HepG2 (cell line): ENCODE results near the gene FAM222B. TPM values are rescaled to one million over a fixed set of nuclear protein-coding genes. Genes with fewer than 3 reads are reported as not detected.

Experiments used
- HNRNPLL ChIP-seq: fragments of 200-400 bp; formaldehyde crosslinking; IDR thresholded peaks from 2 replicates; pipeline ENCODE4 v1.6.1; 2017; ENCODE audit warnings: mild to moderate bottlenecking, low read depth, low read length; ENCODE audit not compliant: poor library complexity, severe bottlenecking
- IKZF5 ChIP-seq: IDR thresholded peaks from 2 replicates; pipeline ENCODE4 v1.6.1; 2018; ENCODE audit warnings: missing genetic modification reagents, mild to moderate bottlenecking, missing compliant biosample characterization
- MAFK ChIP-seq, 2 experiments: IDR thresholded peaks in 1 of 2; conservative IDR thresholded peaks in 1 of 2; 2 replicates each; pipeline ENCODE4 v1.6.1; 2011; ENCODE audit warnings: improper control_type of control experiment in 2 of 2, low read length in 2 of 2
- NR2C2 ChIP-seq: sonication (generic); formaldehyde crosslinking; IDR thresholded peaks from 2 replicates; pipeline ENCODE4 v1.4.0; 2020; ENCODE audit warnings: missing genetic modification reagents, mild to moderate bottlenecking, moderate library complexity, borderline replicate concordance
- RFXAP ChIP-seq: sonication (generic); formaldehyde crosslinking; IDR thresholded peaks from 2 replicates; pipeline ENCODE4 v1.4.0; 2020; ENCODE audit warnings: missing genetic modification reagents, borderline replicate concordance
- THAP9 ChIP-seq: sonication (generic); formaldehyde crosslinking; IDR thresholded peaks from 2 replicates; pipeline ENCODE4; 2020; ENCODE audit warnings: missing genetic modification reagents, mild to moderate bottlenecking, borderline replicate concordance
- ZBED4 ChIP-seq: sonication (generic); formaldehyde crosslinking; IDR thresholded peaks from 2 replicates; pipeline ENCODE4 v1.4.0; 2020; ENCODE audit warnings: missing genetic modification reagents, borderline replicate concordance
- ZBTB38 ChIP-seq: sonication (generic); formaldehyde crosslinking; IDR thresholded peaks from 2 replicates; pipeline ENCODE4 v1.5.1; 2020; ENCODE audit warnings: mild to moderate bottlenecking, missing genetic modification reagents
- ZHX2 ChIP-seq, 2 experiments: sonication (generic) in 1 of 2; formaldehyde crosslinking in 1 of 2; IDR thresholded peaks; 2 replicates each; pipeline versions ENCODE4 v1.6.1 to v1.9.0; 2014 to 2022; ENCODE audit warnings: antibody characterized with exemption in 1 of 2, borderline replicate concordance in 1 of 2, inconsistent platforms in 1 of 2, low read depth in 1 of 2, missing genetic modification reagents in 1 of 2
- ZNF12 ChIP-seq: sonication (generic); formaldehyde crosslinking; IDR thresholded peaks from 2 replicates; pipeline ENCODE4 v1.5.0; 2020; ENCODE audit warnings: missing genetic modification reagents
- ZNF282 ChIP-seq: fragments of 450-650 bp; IDR thresholded peaks from 2 replicates; pipeline ENCODE4 v1.6.1; 2018; ENCODE audit not compliant: partially characterized antibody
- ZNF768 ChIP-seq: sonication (generic); formaldehyde crosslinking; IDR thresholded peaks from 2 replicates; pipeline ENCODE4 v1.4.0; 2020; ENCODE audit warnings: missing genetic modification reagents
- ZSCAN31 ChIP-seq: sonication (generic); formaldehyde crosslinking; IDR thresholded peaks from 2 replicates; pipeline ENCODE4 v1.5.0; 2020; ENCODE audit warnings: low read depth, mild to moderate bottlenecking, missing genetic modification reagents
- polyA plus RNA-seq, 8 experiments: library from polyadenylated mRNA; depleted of rRNA in 3 of 8; stranded (reverse) in 7 of 8; unstranded in 1 of 8; fragments of >200 nt; fragmentation: Illumina TruSeq in 4 of 8; extraction: Trizol in 4 of 8; gene quantifications; 2 replicates each; pipeline versions ENCODE4 v1.2.1 to v1.2.3, GENCODE V29; 2011 to 2016; ENCODE audit warnings: low read depth in 4 of 8, missing spikeins in 1 of 8, mixed read lengths in 1 of 8; ENCODE audit not compliant: insufficient read depth in 1 of 8
- total RNA-seq, 5 experiments: library from RNA; depleted of rRNA; stranded (reverse); fragments of >200 nt; fragmentation: Illumina TruSeq; extraction: Trizol; gene quantifications; 2 replicates each; pipeline ENCODE4 v1.2.3, GENCODE V29; 2016; ENCODE audit warnings: low read depth in 1 of 5

FAM222B gene
- total and polyA plus RNA-seq, 2 of the 13 experiments (the other 11 are each of a cell fraction or from before 2014, with no cell fraction given), result 3.5 to 7.3 TPM

- TF ChIP-seq ZHX2 (IDR thresholded peaks at IDR 0.05; ENCODE audit: low read depth), result no peak
- no peak for TF ChIP-seq ZHX2 (CRISPR knock-in tag; IDR thresholded peaks at IDR 0.05; ENCODE audit: borderline replicate concordance)
- no peak for TF ChIP-seq ZSCAN31 (CRISPR knock-in tag)
- TF ChIP-seq ZNF282, result no peak
- TF ChIP-seq THAP9 (CRISPR knock-in tag), result 0 out of 2 replicates have a peak, but pooled peaks have one; percentile 36
- TF ChIP-seq MAFK (conservative IDR thresholded peaks at IDR 0.05 in 1 of 2, IDR thresholded peaks at IDR 0.05 in 1 of 2; ENCODE audit: low read length in 2 of 2), result no peak
- peak; percentile 67 for TF ChIP-seq HNRNPLL
- no peak for TF ChIP-seq ZBED4 (CRISPR knock-in tag)
- TF ChIP-seq RFXAP, result peak; percentile 36; the same call in 1 of the 2 replicates
- TF ChIP-seq IKZF5 (CRISPR knock-in tag), result 0 out of 2 replicates have a peak, but pooled peaks have one; percentile 24
- TF ChIP-seq NR2C2 (CRISPR knock-in tag), result peak; percentile 80
- TF ChIP-seq ZBTB38 (CRISPR knock-in tag), result peak; percentile 33; the same call in 1 of the 2 replicates
- TF ChIP-seq ZNF12 (CRISPR knock-in tag), result no peak
- peak; percentile 9; the same call in 1 of the 2 replicates for TF ChIP-seq ZNF768 (CRISPR knock-in tag)
Measured at GRCh38 chr17:28812091-28812747, 30.4 kb downstream of the FAM222B start (continued).
